H1 (cell line): ENCODE data around the gene DSG2. TPM values are rescaled to one million over a fixed set of nuclear protein-coding genes. Genes with fewer than 3 reads are reported as not detected.

Experiments used
- CTCF ChIA-PET: fragments of 300-600 bp; sonication (Branson Sonifier 250); formaldehyde crosslinking; loops from one replicate; lab custom pipeline; 2021; ENCODE audit not compliant: partially characterized antibody; lab: Charles Lee
- POLR2A ChIA-PET: fragments of 300-600 bp; sonication (Branson Sonifier 250); formaldehyde crosslinking; loops from one replicate; lab custom pipeline; 2021; ENCODE audit warnings: inconsistent platforms; ENCODE audit not compliant: partially characterized antibody; lab: Charles Lee
- DNase-seq, 2 experiments: peaks; one replicate each; pipeline versions ENCODE4 v3.0.0 to v3.0.0-alpha.2; 2010 to 2022; ENCODE audit warnings: low spot score in 2 of 2, low read depth in 1 of 2, mixed read lengths in 1 of 2
- FAIRE-seq: peaks from 2 replicates; lab custom pipeline; 2011; peaks lifted over from hg19 to GRCh38; lab: Jason Lieb, UNC
- H2AFZ ChIP-seq: 2 replicates; pipeline ENCODE4 v1.8.1; 2012; ENCODE audit warnings: low read length, inconsistent platforms
- H2AK5ac ChIP-seq: 2 replicates; pipeline ENCODE4 v1.6.1; 2013; ENCODE audit warnings: low read depth, low read length
- H2BK120ac ChIP-seq: replicated peaks from 2 replicates; pipeline ENCODE3; 2013; ENCODE audit warnings: low read depth, low read length, inconsistent platforms
- H2BK12ac ChIP-seq: 2 replicates; pipeline ENCODE4 v1.6.1; 2013; ENCODE audit warnings: low read depth, low read length
- H2BK15ac ChIP-seq: 2 replicates; pipeline ENCODE4 v1.6.1; 2013; ENCODE audit warnings: low read length
- H2BK20ac ChIP-seq: 2 replicates; pipeline ENCODE4 v1.6.1; 2013; ENCODE audit warnings: low read length
- H2BK5ac ChIP-seq: 2 replicates; pipeline ENCODE4 v1.6.1; 2013; ENCODE audit warnings: low read depth, low read length
- H3K14ac ChIP-seq: 2 replicates; pipeline ENCODE4 v1.6.1; 2013; ENCODE audit warnings: inconsistent platforms; ENCODE audit not compliant: insufficient read length
- H3K18ac ChIP-seq: 2 replicates; pipeline ENCODE4 v1.6.1; 2013; ENCODE audit warnings: low read length; ENCODE audit errors: extremely low read depth
- H3K23ac ChIP-seq: 2 replicates; pipeline ENCODE4 v1.6.1; 2013; ENCODE audit warnings: inconsistent platforms; ENCODE audit not compliant: insufficient read length
- H3K23me2 ChIP-seq: 2 replicates; pipeline ENCODE4 v1.6.1; 2013; ENCODE audit warnings: low read depth, low read length
- H3K27ac ChIP-seq: 2 replicates; pipeline ENCODE4 v1.6.1; 2011; ENCODE audit warnings: low read depth, low read length, inconsistent platforms
- H3K27me3 ChIP-seq, 4 experiments: replicated peaks in 1 of 4; 1 replicate in 1 of 4; 2 replicates in 3 of 4; pipeline versions ENCODE4 v1.6.1 to v1.8.1; 2011 to 2013; ENCODE audit warnings: low read length in 3 of 4, mild to moderate bottlenecking in 3 of 4, inconsistent platforms in 2 of 4, mixed read lengths in 2 of 4, moderate library complexity in 1 of 4; ENCODE audit not compliant: control insufficient read depth in 3 of 4, insufficient read depth in 3 of 4; ENCODE audit errors: extremely low read depth in 1 of 4
- H3K36me3 ChIP-seq, 4 experiments: 2 replicates each; pipeline versions ENCODE4 v1.6.1 to v1.8.1; 2011 to 2013; ENCODE audit warnings: mild to moderate bottlenecking in 4 of 4, low read length in 3 of 4, moderate library complexity in 2 of 4, control low read depth in 1 of 4, inconsistent platforms in 1 of 4; ENCODE audit not compliant: insufficient read depth in 4 of 4, control insufficient read depth in 2 of 4
- H3K4ac ChIP-seq: replicated peaks from 2 replicates; pipeline ENCODE3; 2013; ENCODE audit warnings: low read length, low read depth, mixed read lengths, inconsistent platforms; ENCODE audit not compliant: insufficient read length
- H3K4me1 ChIP-seq, 4 experiments: replicated peaks in 1 of 4; 1 replicate in 1 of 4; 2 replicates in 3 of 4; pipeline versions ENCODE4 v1.6.1 to v1.8.1; 2011 to 2013; ENCODE audit warnings: low read length in 3 of 4, inconsistent platforms in 2 of 4, mixed read lengths in 1 of 4; ENCODE audit not compliant: insufficient read depth in 4 of 4, control insufficient read depth in 3 of 4
- H3K4me2 ChIP-seq, 2 experiments: 2 replicates each; pipeline versions ENCODE4 v1.6.1 to v1.8.1; 2011 to 2013; ENCODE audit warnings: low read depth in 2 of 2, low read length in 2 of 2, control low read depth in 1 of 2, inconsistent platforms in 1 of 2, mild to moderate bottlenecking in 1 of 2; ENCODE audit not compliant: insufficient read depth in 1 of 2
- H3K4me3 ChIP-seq, 4 experiments: fragments of 200-600, 300-600 bp in 1 of 4; sonication (generic), shearing (Covaris generic), sonication (Bioruptor Twin) in 1 of 4; 2 replicates each; pipeline versions ENCODE4 v1.5.1 to v1.8.1; 2011 to 2016; ENCODE audit warnings: low read length in 4 of 4, low read depth in 3 of 4, control low read depth in 2 of 4, inconsistent platforms in 2 of 4, mild to moderate bottlenecking in 2 of 4, mixed read lengths in 1 of 4, moderate library complexity in 1 of 4; ENCODE audit not compliant: insufficient read depth in 2 of 4; ENCODE audit errors: extremely low read depth in 1 of 4
- H3K56ac ChIP-seq: replicated peaks from 2 replicates; pipeline ENCODE3; 2013; ENCODE audit warnings: low read depth, mild to moderate bottlenecking, mixed read lengths, low read length, inconsistent platforms; ENCODE audit not compliant: insufficient read length
- H3K79me1 ChIP-seq: 2 replicates; pipeline ENCODE4 v1.6.1; 2013; ENCODE audit warnings: low read depth, low read length, control low read depth
- H3K79me2 ChIP-seq, 2 experiments: 2 replicates each; pipeline versions ENCODE4 v1.6.1 to v1.8.1; 2012 to 2013; ENCODE audit warnings: low read length in 2 of 2, mild to moderate bottlenecking in 2 of 2, inconsistent platforms in 1 of 2; ENCODE audit not compliant: insufficient read depth in 2 of 2, control insufficient read depth in 1 of 2
- H3K9ac ChIP-seq, 4 experiments: replicated peaks in 1 of 4; 1 replicate in 1 of 4; 2 replicates in 3 of 4; pipeline versions ENCODE4 v1.6.1 to v1.8.1; 2011 to 2013; ENCODE audit warnings: low read depth in 3 of 4, low read length in 3 of 4, control low read depth in 2 of 4, mild to moderate bottlenecking in 2 of 4, moderate library complexity in 2 of 4, inconsistent platforms in 1 of 4; ENCODE audit errors: extremely low read depth in 1 of 4
- H3K9me3 ChIP-seq, 2 experiments: 2 replicates each; pipeline versions ENCODE4 v1.6.1 to v1.8.1; 2012 to 2013; ENCODE audit warnings: mild to moderate bottlenecking in 2 of 2, moderate library complexity in 2 of 2, control low read depth in 1 of 2, inconsistent platforms in 1 of 2, low read depth in 1 of 2, low read length in 1 of 2, mixed read lengths in 1 of 2; ENCODE audit not compliant: insufficient read depth in 2 of 2
- H4K20me1 ChIP-seq, 2 experiments: replicated peaks in 1 of 2; 2 replicates each; pipeline versions ENCODE3 to v1.8.1; 2011 to 2013; ENCODE audit warnings: inconsistent platforms in 2 of 2, low read length in 2 of 2, mild to moderate bottlenecking in 1 of 2; ENCODE audit not compliant: insufficient read depth in 2 of 2, control insufficient read depth in 1 of 2
- H4K5ac ChIP-seq: 2 replicates; pipeline ENCODE4 v1.6.1; 2013; ENCODE audit warnings: low read length, low read depth, mixed read lengths, inconsistent platforms; ENCODE audit not compliant: insufficient read length
- H4K8ac ChIP-seq: 2 replicates; pipeline ENCODE4 v1.8.0; 2013; ENCODE audit warnings: mild to moderate bottlenecking, moderate library complexity, low read length, inconsistent platforms; ENCODE audit not compliant: insufficient read depth; ENCODE audit errors: extremely low read depth
- H4K91ac ChIP-seq: replicated peaks from 2 replicates; pipeline ENCODE3; 2013; ENCODE audit warnings: low read length, mixed read lengths, inconsistent platforms; ENCODE audit not compliant: insufficient read length
- KDM5A ChIP-seq: fragments of 200-600 bp; IDR thresholded peaks from 2 replicates; pipeline ENCODE4 v1.7.1; 2012; ENCODE audit warnings: mild to moderate bottlenecking, low read length, inconsistent platforms, mixed read lengths
- SP1 ChIP-seq: IDR thresholded peaks from 2 replicates; pipeline ENCODE4 v1.6.1; 2011; ENCODE audit warnings: low read depth, low read length
- WGBS, 2 experiments: shearing (Covaris generic) in 1 of 2; methylation state at CpG; one replicate each; pipeline versions ENCODE4 v1.1.6 to v1.1.7; 2013 to 2015; ENCODE audit warnings: low lambda C conversion rate in 2 of 2, mixed read lengths in 2 of 2, inconsistent platforms in 1 of 2, low coverage in 1 of 2, missing lambda C conversion rate in 1 of 2; ENCODE audit not compliant: insufficient replicate concordance in 2 of 2, insufficient coverage in 1 of 2, insufficient read length in 1 of 2; ENCODE audit errors: extremely low coverage in 1 of 2, missing lambda C conversion rate in 1 of 2; 5-methylcytosine and 5-hydroxymethylcytosine counted together
- polyA plus RNA-seq, 7 experiments: library from polyadenylated mRNA; depleted of rRNA in 3 of 7; stranded (reverse) in 5 of 7; unstranded in 2 of 7; fragments of >200 nt in 5 of 7; fragments of 200-250 nt in 2 of 7; gene quantifications; 1 replicate in 5 of 7; 2 replicates in 1 of 7; 4 replicates in 1 of 7; pipeline versions ENCODE4 v1.2.1 to v1.2.3, GENCODE V29; 2011 to 2013; ENCODE audit warnings: missing spikeins in 2 of 7, mixed read lengths in 2 of 7
- total RNA-seq: library from RNA; stranded (reverse); fragmentation: NEBNext Ultra II Directional; extraction: Animal tissue kit (Norgen Biotek cat#: 25700); gene quantifications from 2 replicates; pipeline ENCODE4 v1.2.1, GENCODE V29; 2021

The DSG2 gene
- total and polyA plus RNA-seq, 2 of the 8 experiments (the other 6 are each of a cell fraction or from before 2014, with no cell fraction given) = 60.1 to 144 TPM

GRCh38 chr18:31573051-31573450, 75.1 kb downstream of the DSG2 start:
- H3K27me3 ChIP-seq = no peaks in the 10 kb centered on the region
- no peak overlapping the region for H2AFZ ChIP-seq
- no peaks in the 10 kb centered on the region for H3K79me1 ChIP-seq
- no peaks in the 10 kb centered on the region for H4K20me1 ChIP-seq
- ChIA-PET POLR2A (no interaction called here), CTCF (interaction anchor here (1.1 to 2.7 kb wide), 6 partner anchors 9 to 149 kb away, joined by 3 to 11 read pairs (median 5); no protein-coding TSS in a partner anchor)
- no peak overlapping the region for H4K5ac ChIP-seq
- no peak overlapping the region for H2BK120ac ChIP-seq
- no peak for TF ChIP-seq SP1
- no peak for TF ChIP-seq KDM5A
- DNase-seq (no peak), FAIRE-seq (no peak)
- H3K36me3 ChIP-seq = no peaks in the 10 kb centered on the region
- no peak overlapping the region for H2AK5ac ChIP-seq
- H2BK15ac ChIP-seq = no peak overlapping the region
- H3K56ac ChIP-seq = no peak overlapping the region
- H3K23me2 ChIP-seq = no peaks in the 10 kb centered on the region
- H3K9ac ChIP-seq = no peak overlapping the region
- H3K79me2 ChIP-seq = no peaks in the 10 kb centered on the region
- no peak overlapping the region for H3K4me2 ChIP-seq
- no peak overlapping the region for H2BK12ac ChIP-seq
- no peak overlapping the region for H4K8ac ChIP-seq
- no peaks in the 10 kb centered on the region for H3K9me3 ChIP-seq
- H3K14ac ChIP-seq = no peak overlapping the region
- H3K4me1 ChIP-seq = no peaks in the 10 kb centered on the region
- H3K23ac ChIP-seq = no peak overlapping the region
- no peak overlapping the region for H2BK20ac ChIP-seq
- no peak overlapping the region for H3K18ac ChIP-seq
- H3K4ac ChIP-seq = no peak overlapping the region
- no peak overlapping the region for H4K91ac ChIP-seq
- no peak overlapping the region for H2BK5ac ChIP-seq
- H3K27ac ChIP-seq = no peak overlapping the region
- no peak overlapping the region for H3K4me3 ChIP-seq
- WGBS, 2 experiments = 96% methylated on average over 3 of the region's 3 CpGs; no CpG with 5 or more reads in 1 of the 2 experiments
